Keratinocyte (primary cell): Measurements from ENCODE around the gene CAPN11. TPM values are rescaled to one million over a fixed set of nuclear protein-coding genes. Genes with fewer than 3 reads are reported as not detected.

Experiments used
- DNase-seq: peaks from one replicate; pipeline ENCODE4 v3.0.0-alpha.2; 2011; ENCODE audit warnings: low read depth, missing footprints, low spot score
- FAIRE-seq: peaks from 2 replicates; lab custom pipeline; 2011; peaks lifted over from hg19 to GRCh38; lab: Jason Lieb, UNC
- H2AFZ ChIP-seq: 2 replicates; pipeline ENCODE4 v1.6.0; 2012; ENCODE audit warnings: low read length, control low read depth, inconsistent platforms; ENCODE audit not compliant: control insufficient read depth
- H3K27ac ChIP-seq: 2 replicates; pipeline ENCODE4 v1.5.1; 2011; ENCODE audit warnings: low read length; ENCODE audit not compliant: control insufficient read depth, insufficient read depth
- H3K27me3 ChIP-seq: 3 replicates; pipeline ENCODE4 v1.6.0; 2011; ENCODE audit warnings: low read length; ENCODE audit not compliant: control insufficient read depth, insufficient read depth; ENCODE audit errors: extremely low read depth
- H3K36me3 ChIP-seq, 2 experiments: 2 replicates in 1 of 2; 3 replicates in 1 of 2; pipeline ENCODE4 v1.5.1; 2011; ENCODE audit warnings: low read length in 2 of 2, mild to moderate bottlenecking in 1 of 2; ENCODE audit not compliant: control insufficient read depth in 2 of 2, insufficient read depth in 2 of 2; ENCODE audit errors: extremely low read depth in 1 of 2
- H3K4me1 ChIP-seq: 3 replicates; pipeline ENCODE4 v1.5.1; 2011; ENCODE audit warnings: low read length; ENCODE audit not compliant: control insufficient read depth, insufficient read depth; ENCODE audit errors: extremely low read depth
- H3K4me2 ChIP-seq: 3 replicates; pipeline ENCODE4 v1.6.0; 2011; ENCODE audit warnings: low read depth, low read length; ENCODE audit not compliant: control insufficient read depth, insufficient read depth; ENCODE audit errors: extremely low read depth
- H3K4me3 ChIP-seq, 3 experiments: fragments of 200-600 bp in 1 of 3; sonication (generic) in 1 of 3; 2 replicates in 2 of 3; 3 replicates in 1 of 3; pipeline ENCODE4 v1.5.1; 2011 to 2016; ENCODE audit warnings: low read length in 3 of 3, mild to moderate bottlenecking in 3 of 3, control low read depth in 2 of 3, inconsistent platforms in 1 of 3, low read depth in 1 of 3, mixed read lengths in 1 of 3, mixed run types in 1 of 3, moderate library complexity in 1 of 3; ENCODE audit not compliant: control insufficient read depth in 2 of 3, insufficient read depth in 2 of 3; ENCODE audit errors: extremely low read depth in 1 of 3
- H3K79me2 ChIP-seq: 2 replicates; pipeline ENCODE4 v1.6.0; 2012; ENCODE audit warnings: low read length; ENCODE audit not compliant: control insufficient read depth, insufficient read depth
- H3K9ac ChIP-seq: 3 replicates; pipeline ENCODE4 v1.6.0; 2011; ENCODE audit warnings: low read length; ENCODE audit not compliant: control insufficient read depth, insufficient read depth; ENCODE audit errors: extremely low read depth
- H3K9me1 ChIP-seq: 3 replicates; pipeline ENCODE4 v1.6.0; 2011; ENCODE audit warnings: low read length; ENCODE audit not compliant: control insufficient read depth, insufficient read depth; ENCODE audit errors: extremely low read depth
- H3K9me3 ChIP-seq: 2 replicates; pipeline ENCODE4 v1.5.1; 2012; ENCODE audit warnings: low read depth, low read length; ENCODE audit not compliant: control insufficient read depth
- H4K20me1 ChIP-seq: 3 replicates; pipeline ENCODE4 v1.6.0; 2011; ENCODE audit warnings: low read length; ENCODE audit not compliant: control insufficient read depth, insufficient read depth; ENCODE audit errors: extremely low read depth
- EZH2 ChIP-seq: IDR thresholded peaks from one replicate; pipeline ENCODE4 v1.6.1; 2012; ENCODE audit warnings: inconsistent platforms, mild to moderate bottlenecking, low read length, moderate library complexity
- dilution Hi-C: fragments of 300-500 bp; cut with MboI; formaldehyde crosslinking; loops from one replicate; pipeline ENCODE4 v1.7.0; 2020; ENCODE audit warnings: low sequenced_read_pairs; ENCODE audit not compliant: extremely low pct_ligation_motif_present
- polyA plus RNA-seq, 5 experiments: library from polyadenylated mRNA; depleted of rRNA in 3 of 5; stranded (reverse) in 3 of 5; stranded (forward) in 1 of 5; unstranded in 1 of 5; fragments of >200 nt; gene quantifications; 1 replicate in 1 of 5; 2 replicates in 3 of 5; 3 replicates in 1 of 5; pipeline versions ENCODE4 v1.2.1 to v1.2.3, GENCODE V29; 2011 to 2012; ENCODE audit warnings: missing spikeins in 2 of 5, low read depth in 1 of 5, low replicate concordance in 1 of 5
- TF ChIP-seq, protein P1 (sequence below), 3 experiments: IDR thresholded peaks in 1 of 3; conservative IDR thresholded peaks in 1 of 3; optimal IDR thresholded peaks in 1 of 3; 2 replicates in 2 of 3; 3 replicates in 1 of 3; pipeline versions ENCODE3 to v1.5.1; 2011; ENCODE audit warnings: low read length in 3 of 3, mild to moderate bottlenecking in 3 of 3, moderate library complexity in 2 of 3, control low read depth in 1 of 3, inconsistent platforms in 1 of 3; ENCODE audit not compliant: insufficient read depth in 2 of 3; ENCODE audit errors: extremely low read depth in 1 of 3

The CAPN11 gene
- polyA plus RNA-seq, 1 donor (not counting 4 experiments of a cell fraction or from before 2014, with no cell fraction given), result not detected

GRCh38 chr6:44224965-44225305 is 66.3 kb downstream of the CAPN11 start:
- dilution Hi-C loops, result no loop called here
- peaks cover 46% of the 10 kb centered on the region for H3K4me1 ChIP-seq
- FAIRE-seq, result no peak

GRCh38 chr6:44225579-44226325 is 67.1 kb downstream of the CAPN11 start:
- peak overlapping the region; percentile 52 for H3K4me2 ChIP-seq
- H3K4me3 ChIP-seq, result no peak overlapping the region
- no peak overlapping the region for H2AFZ ChIP-seq
- FAIRE-seq, result no peak
- peaks cover 10 to 16% of the 10 kb centered on the region in 2 experiments for H3K36me3 ChIP-seq
- H3K9me1 ChIP-seq, result no peaks in the 10 kb centered on the region
- H3K79me2 ChIP-seq, result peaks cover 22% of the 10 kb centered on the region
- peaks cover 46% of the 10 kb centered on the region for H3K4me1 ChIP-seq
- TF ChIP-seq EZH2, result no peak
- TF ChIP-seq, protein P1, sequence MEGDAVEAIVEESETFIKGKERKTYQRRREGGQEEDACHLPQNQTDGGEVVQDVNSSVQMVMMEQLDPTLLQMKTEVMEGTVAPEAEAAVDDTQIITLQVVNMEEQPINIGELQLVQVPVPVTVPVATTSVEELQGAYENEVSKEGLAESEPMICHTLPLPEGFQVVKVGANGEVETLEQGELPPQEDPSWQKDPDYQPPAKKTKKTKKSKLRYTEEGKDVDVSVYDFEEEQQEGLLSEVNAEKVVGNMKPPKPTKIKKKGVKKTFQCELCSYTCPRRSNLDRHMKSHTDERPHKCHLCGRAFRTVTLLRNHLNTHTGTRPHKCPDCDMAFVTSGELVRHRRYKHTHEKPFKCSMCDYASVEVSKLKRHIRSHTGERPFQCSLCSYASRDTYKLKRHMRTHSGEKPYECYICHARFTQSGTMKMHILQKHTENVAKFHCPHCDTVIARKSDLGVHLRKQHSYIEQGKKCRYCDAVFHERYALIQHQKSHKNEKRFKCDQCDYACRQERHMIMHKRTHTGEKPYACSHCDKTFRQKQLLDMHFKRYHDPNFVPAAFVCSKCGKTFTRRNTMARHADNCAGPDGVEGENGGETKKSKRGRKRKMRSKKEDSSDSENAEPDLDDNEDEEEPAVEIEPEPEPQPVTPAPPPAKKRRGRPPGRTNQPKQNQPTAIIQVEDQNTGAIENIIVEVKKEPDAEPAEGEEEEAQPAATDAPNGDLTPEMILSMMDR (optimal IDR thresholded peaks at IDR 0.05 in 1 of 3, IDR thresholded peaks at IDR 0.05 in 1 of 3, conservative IDR thresholded peaks at IDR 0.05 in 1 of 3; ENCODE audit: extremely low read depth in 1 of 3, insufficient read depth in 2 of 3, low read length in 3 of 3), result no peak
- H3K9ac ChIP-seq, result no peak overlapping the region
- H3K27ac ChIP-seq, result no peak overlapping the region
- dilution Hi-C loops, result no loop called here
- no peaks in the 10 kb centered on the region for H3K9me3 ChIP-seq
- H3K27me3 ChIP-seq, result no peaks in the 10 kb centered on the region
- DNase-seq, result no peak
- H4K20me1 ChIP-seq, result no peaks in the 10 kb centered on the region

More at GRCh38 chr6:44224965-44225305, 66.3 kb downstream of the CAPN11 start:
- Histone ChIP-seq H3K4me3 (peak overlapping the region in 2 of 3 experiments; percentile 82 to 88), H3K9me1 (no peaks in the 10 kb centered on the region), H3K36me3 (peaks cover 10 to 11% of the 10 kb centered on the region in 2 experiments), H2AFZ (no peak overlapping the region), H3K4me2 (peak overlapping the region; percentile 89), H3K9me3 (no peaks in the 10 kb centered on the region), H4K20me1 (no peaks in the 10 kb centered on the region), H3K27me3 (no peaks in the 10 kb centered on the region), H3K9ac (no peak overlapping the region), H3K79me2 (peaks cover 22% of the 10 kb centered on the region), H3K27ac (no peak overlapping the region)
- no peak for DNase-seq
- TF ChIP-seq, protein P1 (optimal IDR thresholded peaks at IDR 0.05 in 1 of 3, IDR thresholded peaks at IDR 0.05 in 1 of 3, conservative IDR thresholded peaks at IDR 0.05 in 1 of 3; ENCODE audit: extremely low read depth in 1 of 3, insufficient read depth in 2 of 3, low read length in 3 of 3), result no peak
- TF ChIP-seq EZH2, result no peak
